Measurements from ENCODE around the gene POLD4.

POLD4 gene

GRCh38 chr11:67387518-67387917 is 34.2 kb upstream of the POLD4 start:
- DNase-seq: no peak

DNA sequence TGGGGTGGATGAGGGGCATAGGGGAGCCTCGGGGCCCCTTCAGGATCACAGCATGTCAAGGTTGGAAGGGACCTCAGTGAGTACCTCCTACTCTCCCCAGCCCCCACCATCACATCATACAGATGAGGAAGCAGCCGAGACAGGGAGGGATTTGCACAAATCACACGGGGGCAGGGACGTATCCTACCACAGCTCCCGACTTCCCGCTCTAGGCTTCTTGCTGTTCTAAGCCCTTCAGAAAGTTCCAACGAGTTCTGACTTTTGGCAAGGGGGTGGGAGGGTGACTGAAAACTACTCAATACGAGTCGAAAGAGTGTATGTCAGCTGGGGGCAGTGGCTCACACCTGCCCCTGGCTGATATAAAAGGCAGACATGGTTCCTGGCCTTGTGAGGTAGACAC is 33.7 kb upstream of the POLD4 start:
- no peak for DNase-seq

GRCh38 chr11:67384851-67385366 is 31.6 kb upstream of the POLD4 start:
- no peak for DNase-seq

DNA sequence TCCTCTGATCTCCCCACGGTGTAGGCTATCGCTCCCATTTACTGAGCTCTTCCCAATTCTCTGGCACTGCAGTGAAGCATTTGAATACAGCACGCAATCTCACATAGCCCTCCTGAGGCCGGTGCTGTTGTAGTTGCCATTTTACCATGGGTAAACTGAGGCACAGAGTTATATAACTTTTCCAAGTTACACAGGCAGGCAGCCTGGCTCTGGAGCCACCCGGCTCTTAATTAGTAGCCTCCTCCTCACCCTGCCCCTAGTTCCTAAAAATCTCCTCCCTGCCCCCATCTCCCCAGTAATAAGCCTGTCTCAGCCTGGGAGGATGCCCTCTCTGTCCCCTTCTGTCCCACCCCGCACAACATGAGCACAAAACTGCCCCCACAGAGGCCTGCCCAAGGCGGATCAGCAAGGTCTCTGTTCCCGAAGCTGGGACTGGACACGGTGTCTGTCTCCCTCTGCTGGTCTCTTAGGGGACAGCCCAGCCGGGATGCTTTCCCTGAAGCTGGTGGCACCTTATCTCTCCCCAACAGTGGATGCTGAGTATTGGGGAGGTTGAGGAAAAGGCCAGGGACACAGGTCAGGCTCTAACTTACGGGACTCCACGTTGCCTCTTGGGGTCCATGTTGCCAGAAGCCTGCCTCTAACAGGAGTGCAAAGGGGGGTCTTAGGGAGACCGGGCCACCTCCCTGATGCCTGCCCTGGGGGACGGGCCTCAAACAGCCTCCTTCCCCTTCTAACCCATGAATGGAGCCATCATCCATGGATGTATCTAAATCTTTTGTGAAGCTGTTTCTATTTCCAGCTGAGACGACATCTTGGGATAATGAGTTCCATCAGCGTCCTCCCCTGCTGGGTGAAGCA is 29.2 kb upstream of the POLD4 start:
- DNase-seq: peak; percentile 76 to 80

DNA sequence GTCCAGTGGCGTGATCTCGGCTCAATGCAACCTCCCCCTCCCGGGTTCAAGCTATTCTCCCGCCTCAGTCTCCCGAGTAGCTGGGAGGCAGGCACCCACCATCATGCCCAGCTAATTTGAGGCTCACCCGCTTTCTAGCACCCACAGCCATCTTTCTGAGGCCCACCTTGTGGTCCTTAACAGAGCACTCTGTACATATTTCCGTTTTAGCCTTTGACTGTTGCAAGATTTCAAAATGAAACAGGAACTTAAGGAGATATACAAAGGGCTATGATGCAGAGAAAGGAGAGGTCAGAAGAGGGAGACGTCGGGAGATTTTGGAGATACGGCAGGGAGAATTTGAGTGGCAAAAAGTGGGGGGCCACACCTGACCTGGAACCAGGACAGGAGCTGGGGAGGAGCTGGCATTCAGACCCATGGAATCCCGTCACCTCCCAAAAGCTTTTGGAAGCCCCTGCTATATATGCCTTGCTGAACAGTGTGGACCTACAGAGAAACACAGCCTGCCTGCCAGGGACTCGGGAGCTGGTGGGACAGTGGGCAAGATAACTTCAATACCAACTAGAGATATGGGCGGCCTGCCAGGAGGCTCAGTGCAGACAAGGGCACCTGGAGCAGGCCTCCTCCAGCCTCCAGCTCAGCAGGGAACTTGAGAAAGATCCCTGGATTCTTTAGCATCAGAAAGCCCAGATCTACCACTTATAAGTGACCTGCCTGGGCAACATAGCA is 28.1 kb upstream of the POLD4 start:
- DNase-seq: no peak

DNA sequence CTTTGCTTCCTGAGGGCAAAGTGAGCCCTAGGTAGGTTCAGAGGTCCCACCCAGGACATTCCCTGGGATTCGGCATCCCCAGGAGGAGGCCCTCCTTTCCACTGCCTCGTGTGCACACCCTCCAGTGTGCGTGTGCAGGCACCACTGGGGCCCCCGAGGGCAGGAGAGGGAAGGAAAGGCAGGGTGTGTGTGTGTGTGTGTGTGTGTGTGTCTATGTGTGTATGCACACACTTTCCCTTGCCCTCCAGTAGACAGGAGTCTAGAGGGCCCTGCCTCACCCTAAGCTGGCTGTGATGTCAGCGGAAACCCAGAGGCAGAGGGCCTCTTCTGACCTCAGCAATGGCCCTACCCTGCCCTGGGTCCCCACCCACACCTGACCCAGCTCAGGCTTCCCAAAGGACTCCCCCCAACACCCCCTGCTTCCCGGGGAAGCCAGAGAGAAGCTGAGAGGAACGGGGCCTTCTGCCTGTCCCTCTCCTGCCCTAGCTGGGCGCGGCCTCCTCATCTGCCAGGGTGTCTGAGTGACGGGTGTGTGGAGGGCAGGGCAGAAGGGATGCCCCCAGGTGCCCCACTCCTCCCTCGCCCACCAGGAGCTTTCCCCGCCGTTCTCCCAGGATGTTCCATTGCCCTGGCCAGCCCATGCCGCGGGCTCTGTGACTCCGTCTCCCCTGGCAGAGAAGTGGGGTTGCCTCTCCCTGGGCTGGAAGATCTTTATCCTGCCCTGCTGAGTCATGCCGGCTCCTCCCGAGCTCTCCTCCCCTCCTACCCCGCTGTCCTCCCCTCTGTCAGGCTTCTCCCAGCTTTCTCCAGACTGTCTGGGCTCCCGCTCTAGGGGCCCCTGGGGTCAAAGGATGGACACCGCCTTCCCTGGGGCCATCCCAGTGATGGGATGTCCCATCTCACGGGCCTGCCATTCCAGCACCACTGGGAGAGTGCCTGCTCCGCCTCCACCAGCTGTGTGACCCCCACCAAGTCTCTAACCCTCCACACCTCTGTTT is 26.0 kb upstream of the POLD4 start:
- no peak for DNase-seq

GRCh38 chr11:67378544-67378943 is 25.2 kb upstream of the POLD4 start:
- no peak for DNase-seq

DNA sequence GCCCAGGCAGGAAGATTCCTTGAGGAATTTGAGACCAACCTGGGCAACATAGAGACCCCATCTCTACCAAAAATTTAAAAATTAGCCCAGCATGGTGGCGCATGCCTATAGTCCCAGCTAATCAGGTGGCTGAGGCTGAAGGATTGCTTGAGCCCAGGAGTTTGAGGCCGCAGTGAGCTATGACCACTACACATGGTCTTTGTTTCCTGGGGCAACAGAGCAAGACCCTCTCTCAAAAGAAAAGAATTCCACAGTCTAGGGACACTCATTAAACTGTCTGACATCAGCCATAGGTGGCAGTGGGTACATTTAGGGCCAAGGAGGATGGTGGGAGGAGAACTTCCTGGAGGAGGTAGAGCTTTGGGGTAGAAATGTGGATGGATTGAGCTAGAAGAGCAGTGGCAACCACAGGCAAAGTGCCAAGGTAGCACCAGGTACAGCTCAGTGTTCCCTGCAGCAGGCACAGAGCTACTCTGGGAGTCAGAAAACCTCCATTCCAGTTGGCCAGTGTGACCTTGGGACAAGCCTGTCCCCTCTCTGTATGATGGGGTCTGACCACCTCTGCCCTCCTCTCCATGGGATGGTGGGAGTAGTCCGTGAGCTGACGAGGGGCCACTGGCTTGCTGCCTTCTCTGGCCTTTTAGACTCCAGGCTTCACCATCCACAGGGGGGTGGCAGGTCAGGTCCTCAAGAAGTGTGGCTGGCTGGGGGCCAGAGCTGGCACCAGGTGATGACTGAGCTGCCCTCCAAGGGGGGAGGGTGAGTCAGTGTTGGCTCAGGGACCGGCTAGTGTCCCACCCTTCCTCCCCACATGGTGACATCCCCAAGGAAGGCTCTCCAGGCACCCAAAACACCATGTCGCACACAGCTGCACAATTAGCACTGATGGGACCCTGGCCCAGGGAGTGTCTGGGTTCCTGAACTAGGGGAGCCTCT is 23.8 kb upstream of the POLD4 start:
- DNase-seq: peak in 1 of 2 experiments; percentile 34

GRCh38 chr11:67376063-67376820 is 22.9 kb upstream of the POLD4 start:
- no peak for DNase-seq

- DNase-seq: no peak
These were observed 22.1 kb upstream of the POLD4 start for GRCh38 chr11:67375320-67376055.

DNA sequence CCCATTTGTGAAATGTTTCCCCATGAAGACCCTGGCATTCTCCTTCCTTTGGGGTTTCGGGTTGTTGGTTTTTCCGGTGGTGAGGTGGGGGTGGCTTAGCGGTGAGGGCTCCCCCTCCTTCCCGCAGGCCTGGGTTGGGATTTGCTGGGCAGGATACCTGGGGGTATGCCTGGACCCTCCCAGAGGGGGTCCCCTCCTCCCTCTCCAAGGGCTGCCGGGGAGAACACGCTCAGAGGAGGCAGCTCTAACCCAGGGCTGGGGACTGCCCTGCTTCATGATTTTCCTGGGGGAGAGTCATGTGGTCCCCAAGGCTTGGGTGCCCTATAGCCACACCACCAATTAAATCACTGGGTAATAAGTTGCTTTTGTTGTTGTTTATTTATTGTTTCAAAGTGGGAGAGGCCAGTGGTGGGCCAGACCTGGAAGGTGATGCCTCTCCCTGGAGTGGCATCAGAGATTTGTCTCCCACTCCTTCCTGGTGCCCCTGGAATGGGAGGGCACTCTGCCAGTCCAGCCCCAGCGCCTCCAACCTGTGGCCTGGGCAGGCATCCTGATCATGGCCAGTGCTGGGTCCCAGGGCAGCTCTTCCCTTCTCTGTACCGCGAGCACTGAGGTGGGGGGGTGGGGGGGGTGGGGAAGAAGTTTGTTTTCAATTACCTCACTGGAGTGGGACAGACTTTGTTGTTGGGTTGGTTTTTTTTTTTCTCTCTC is 21.4 kb upstream of the POLD4 start:
- no peak for DNase-seq

DNA sequence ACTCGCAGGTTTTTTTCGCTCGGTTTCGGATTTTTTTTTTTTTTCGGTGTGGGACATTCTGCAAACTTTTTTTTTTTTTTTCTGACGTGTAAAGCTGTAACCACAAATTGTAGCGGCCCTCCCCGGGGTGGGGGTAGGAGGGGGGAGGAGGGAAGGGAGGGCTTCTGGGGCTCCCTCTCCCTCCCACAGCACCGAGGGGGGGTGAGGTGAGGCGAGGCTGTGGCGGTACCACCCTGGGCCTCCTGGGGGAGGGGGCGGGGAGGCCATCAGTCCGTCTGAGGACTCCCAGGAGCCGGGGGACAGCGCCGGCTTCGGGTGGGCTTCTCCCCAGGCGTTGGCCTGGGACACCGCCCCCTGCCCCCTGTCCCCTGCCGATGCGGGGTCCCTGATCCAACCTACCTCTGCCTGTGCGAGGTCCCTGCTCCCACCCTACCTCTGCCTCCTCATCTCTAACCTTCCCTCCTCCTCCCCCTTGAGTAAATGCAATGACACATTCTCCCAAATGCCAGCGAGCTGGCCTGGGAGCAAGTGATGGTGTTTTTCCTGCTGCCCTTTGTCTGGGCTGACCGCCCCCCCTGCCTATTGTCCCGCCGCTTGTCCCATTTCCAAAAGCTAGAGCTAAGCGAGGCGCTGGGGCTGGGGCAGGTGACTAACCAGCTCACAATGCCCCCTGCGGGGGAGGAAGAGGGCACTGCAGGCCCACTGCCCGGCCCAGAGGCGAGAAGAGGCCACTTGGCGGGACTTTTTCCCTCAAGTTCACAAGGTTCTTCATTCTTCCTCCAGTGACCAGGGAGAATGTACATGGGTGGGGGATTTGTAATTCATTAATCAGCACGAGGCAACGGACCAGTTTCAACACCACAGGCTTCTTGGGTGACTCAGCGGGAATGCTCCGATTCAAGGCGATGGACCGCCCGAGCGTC is 20.6 kb upstream of the POLD4 start:
- peak; percentile 57 to 70 for DNase-seq

DNA sequence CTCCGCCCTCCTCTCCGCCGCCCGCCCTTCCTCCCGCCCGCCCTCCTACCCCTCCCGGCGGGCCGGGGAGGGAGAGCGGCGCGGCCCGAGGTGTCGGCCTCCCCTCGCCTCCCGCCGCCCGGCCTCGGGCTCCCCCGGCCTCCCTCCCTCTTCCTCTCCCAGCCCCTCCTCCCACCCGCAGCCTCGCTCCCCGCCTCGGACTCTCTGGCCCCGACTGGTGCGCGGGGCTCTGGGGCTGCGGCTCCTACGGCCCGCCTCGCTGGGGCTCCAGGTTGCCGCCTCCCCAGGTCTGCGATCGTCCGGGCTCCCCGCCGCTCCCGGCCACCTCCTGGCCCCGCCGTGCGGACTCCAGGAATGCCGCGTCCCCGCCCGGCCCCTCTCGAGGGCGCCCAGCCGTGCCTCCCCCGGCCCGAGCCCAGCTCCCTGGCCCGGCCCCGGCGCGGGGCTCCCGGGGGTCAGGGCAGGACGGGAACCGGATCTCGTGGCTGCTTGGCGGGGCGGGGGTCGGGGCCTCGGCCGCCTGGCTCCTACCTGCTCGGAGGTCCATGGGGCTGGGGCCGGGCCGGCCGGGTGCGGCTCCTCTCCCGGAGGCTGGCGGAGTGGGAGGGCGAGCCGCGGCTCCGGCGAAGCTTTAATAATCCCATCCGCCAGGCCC is 19.8 kb upstream of the POLD4 start, which contains the start of gene CLCF1:
TSS of gene CLCF1 (minus strand) at position 606 of the 655 bp plus-strand sequence. CDS start at position 547, 59 bp downstream.
- peak; percentile 36 to 59 for DNase-seq

GRCh38 chr11:67372321-67372992 is 19.1 kb upstream of the POLD4 start:
- DNase-seq: no peak

DNA sequence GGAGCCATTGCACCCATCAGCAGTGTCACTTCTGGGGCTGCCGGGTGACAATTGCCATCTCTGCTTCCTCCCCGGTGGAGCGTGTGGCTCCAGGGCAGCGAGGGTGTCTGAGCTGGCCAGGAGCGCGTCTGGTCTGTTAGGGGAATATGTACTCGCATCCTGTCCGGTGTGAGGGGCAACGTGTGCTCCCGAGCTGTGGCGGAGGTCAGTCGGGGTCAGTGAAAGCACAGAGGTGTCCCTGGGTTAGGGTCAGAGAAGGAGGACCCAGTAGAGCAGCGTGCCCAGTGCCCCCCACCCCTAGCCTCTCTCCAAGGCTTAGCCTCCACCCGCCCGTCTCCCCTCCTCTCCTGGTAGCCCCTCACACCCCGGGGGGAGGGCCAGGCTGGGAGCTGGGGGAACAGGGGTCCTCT is 18.6 kb upstream of the POLD4 start:
- DNase-seq: no peak

DNA sequence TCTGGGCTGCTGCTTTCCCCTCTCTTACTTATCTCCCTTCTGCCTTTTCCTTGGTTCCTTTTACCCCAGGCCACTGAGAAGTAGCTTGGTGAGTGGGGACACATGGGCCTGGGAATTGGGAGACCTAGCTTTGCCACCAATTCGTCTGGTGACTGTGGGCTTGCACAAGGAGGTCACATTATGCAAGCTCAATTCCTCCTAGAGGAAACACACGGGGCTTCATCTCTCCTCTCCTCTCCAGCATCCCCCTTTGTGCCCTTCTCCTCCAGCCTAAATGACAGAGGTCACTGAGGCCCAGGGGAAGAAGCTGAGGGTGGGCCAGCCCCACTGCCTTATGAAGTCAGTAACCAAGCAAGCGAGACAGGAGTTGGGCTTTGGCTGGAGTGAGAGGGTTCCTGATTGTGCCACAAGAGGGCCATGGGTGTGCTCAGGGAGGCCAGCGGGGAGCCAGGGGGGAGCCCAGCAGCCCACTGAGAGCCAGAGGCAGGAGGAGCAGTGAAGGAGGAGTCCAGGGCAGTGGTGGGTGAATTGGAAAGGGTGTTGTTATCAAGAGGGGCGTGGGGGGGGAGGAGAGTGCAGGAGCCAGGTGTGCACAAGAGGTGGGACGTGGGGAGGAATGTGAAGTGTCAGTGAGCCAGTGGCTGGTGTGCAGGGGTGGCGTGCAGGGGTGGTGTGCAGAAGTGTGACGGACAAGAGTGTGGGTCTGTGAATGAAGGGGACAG is 18.0 kb upstream of the POLD4 start:
- DNase-seq: peak; percentile 40 to 42
